Heart left ventricle (tissue), 13 donors: Measurements from ENCODE around the gene PXK.
"Not testable (repeated sequence)": the region's sequence is repeated elsewhere in the genome, so short reads cannot be mapped to it uniquely, and the experiment has no call there.

Source experiments
- POLR2A ChIP-seq, 2 donors: fragments of 450-650 bp; IDR thresholded peaks; one replicate each; pipeline ENCODE4 v1.6.1; 2017; ENCODE audit warnings: antibody characterized with exemption in 2 of 2, mild to moderate bottlenecking in 2 of 2, moderate library complexity in 2 of 2
- TF ChIP-seq, protein P1 (sequence below), 12 donors: fragments of 200-600 bp; sonication (generic) in 4 of 12; IDR thresholded peaks; one replicate each; pipeline versions ENCODE4 v1.5.0 to v1.8.0; 2018 to 2022; ENCODE audit warnings: antibody characterized with exemption in 12 of 12, mild to moderate bottlenecking in 5 of 12
- donor health status: ischemic (EF 13 %, LVEDD 7.1; RV severe dilation, severe dysfunction).
- donor health status: DM: no; HTN: yes; CAD: no.
- donor health status: DM: no; HTN: no; CAD: no.
- donor health status: ischemic (EF 25% LVEDD 6.9; RV normal size, moderate dysfunction).
- donor health status: ischemic (EF 25% LVEDD 5.7; RV mildly dilated, moderate dysfunction).
- donor health status: ischemic (EF 35%, LVEDD 5.7; RV mildly dilated, moderate dysfunction).
- donor health status: nonischemic (EF 11% LVEDD 7.7; RV severe dilation, severe dysfunction).
- donor health status: DM: yes; HTN: yes; CAD: no.
- donor health status: PGD.
- donor health status: ischemic (EF 29% LVEDD 5.4; RV normal size, mild dysfunction).
- donor health status: nonischemic (EF 23%, LVEDD 6.1; RV moderate dilation, normal function).

DNA sequence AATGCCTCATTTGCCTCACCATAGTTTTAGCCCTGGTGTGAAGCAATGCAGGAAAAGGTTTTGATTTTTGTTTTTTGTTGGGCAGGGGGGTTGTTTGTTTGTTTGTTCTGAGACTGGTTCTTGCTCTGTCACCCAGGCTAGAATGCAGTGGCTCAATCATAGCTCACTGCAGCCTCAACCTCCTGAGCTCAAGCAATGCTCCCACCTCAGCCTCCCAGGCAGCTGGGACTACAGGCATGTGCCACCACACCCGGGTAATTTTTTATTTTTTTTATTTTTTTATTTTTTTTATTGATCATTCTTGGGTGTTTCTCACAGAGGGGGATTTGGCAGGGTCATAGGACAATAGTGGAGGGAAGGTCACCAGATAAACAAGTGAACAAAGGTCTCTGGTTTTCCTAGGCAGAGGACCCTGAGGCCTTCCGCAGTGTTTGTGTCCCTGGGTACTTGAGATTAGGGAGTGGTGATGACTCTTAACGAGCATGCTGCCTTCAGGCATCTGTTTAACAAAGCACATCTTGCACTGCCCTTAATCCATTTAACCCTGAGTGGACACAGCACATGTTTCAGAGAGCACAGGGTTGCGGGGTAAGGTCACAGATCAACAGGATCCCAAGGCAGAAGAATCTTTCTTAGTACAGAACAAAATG lies 43.6 kb upstream of the PXK start:
- TF ChIP-seq, protein P1, sequence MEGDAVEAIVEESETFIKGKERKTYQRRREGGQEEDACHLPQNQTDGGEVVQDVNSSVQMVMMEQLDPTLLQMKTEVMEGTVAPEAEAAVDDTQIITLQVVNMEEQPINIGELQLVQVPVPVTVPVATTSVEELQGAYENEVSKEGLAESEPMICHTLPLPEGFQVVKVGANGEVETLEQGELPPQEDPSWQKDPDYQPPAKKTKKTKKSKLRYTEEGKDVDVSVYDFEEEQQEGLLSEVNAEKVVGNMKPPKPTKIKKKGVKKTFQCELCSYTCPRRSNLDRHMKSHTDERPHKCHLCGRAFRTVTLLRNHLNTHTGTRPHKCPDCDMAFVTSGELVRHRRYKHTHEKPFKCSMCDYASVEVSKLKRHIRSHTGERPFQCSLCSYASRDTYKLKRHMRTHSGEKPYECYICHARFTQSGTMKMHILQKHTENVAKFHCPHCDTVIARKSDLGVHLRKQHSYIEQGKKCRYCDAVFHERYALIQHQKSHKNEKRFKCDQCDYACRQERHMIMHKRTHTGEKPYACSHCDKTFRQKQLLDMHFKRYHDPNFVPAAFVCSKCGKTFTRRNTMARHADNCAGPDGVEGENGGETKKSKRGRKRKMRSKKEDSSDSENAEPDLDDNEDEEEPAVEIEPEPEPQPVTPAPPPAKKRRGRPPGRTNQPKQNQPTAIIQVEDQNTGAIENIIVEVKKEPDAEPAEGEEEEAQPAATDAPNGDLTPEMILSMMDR (IDR thresholded peaks at IDR 0.05): not testable (repeated sequence)
- not testable (repeated sequence) for TF ChIP-seq POLR2A (IDR thresholded peaks at IDR 0.05)
